SK-N-SH (cell line): ENCODE data around the gene SYT17. TPM values are rescaled to one million over a fixed set of nuclear protein-coding genes. Genes with fewer than 3 reads are reported as not detected.

Source experiments
- CTCF ChIA-PET: fragments of 300-600, 350-600 bp; formaldehyde crosslinking; extraction: SDS; loops from one replicate; lab custom pipeline; 2021; lab: Yijun Ruan, JAX
- POLR2A ChIA-PET: fragments of 350-600 bp; sonication (Branson Sonifier 250); formaldehyde crosslinking; extraction: SDS; loops from one replicate; lab custom pipeline; 2020; ENCODE audit warnings: antibody characterized with exemption, inconsistent platforms; lab: Yijun Ruan, JAX
- DNase-seq: peaks from one replicate; pipeline ENCODE4 v3.0.0; 2012
- H2AFZ ChIP-seq: fragments of 200-600 bp; sonication (generic); 2 replicates; pipeline ENCODE4 v1.8.1; 2016; ENCODE audit warnings: antibody characterized with exemption, mild to moderate bottlenecking, low read depth
- H3F3A ChIP-seq: fragments of 200-600 bp; sonication (generic); replicated peaks from 2 replicates; pipeline ENCODE3; 2016; ENCODE audit warnings: antibody characterized with exemption, mild to moderate bottlenecking; ENCODE audit not compliant: insufficient read depth
- H3K27ac ChIP-seq, 2 experiments: fragments of 200-500 bp in 1 of 2; fragments of 200-600 bp in 1 of 2; sonication (Bioruptor generic) in 1 of 2; sonication (generic), shearing (Covaris generic) in 1 of 2; 2 replicates each; pipeline versions ENCODE4 v1.5.1 to v1.6.1; 2014 to 2016; ENCODE audit warnings: low read depth in 2 of 2, inconsistent platforms in 1 of 2, low read length in 1 of 2, mild to moderate bottlenecking in 1 of 2, mixed read lengths in 1 of 2
- H3K27me3 ChIP-seq: fragments of 200-600 bp; sonication (generic), shearing (Covaris generic); 2 replicates; pipeline ENCODE4 v1.6.1; 2016; ENCODE audit warnings: mixed run types; ENCODE audit not compliant: insufficient read depth
- H3K36me3 ChIP-seq, 2 experiments: fragments of 200-500 bp in 1 of 2; fragments of 200-600 bp in 1 of 2; sonication (Bioruptor generic) in 1 of 2; sonication (generic) in 1 of 2; replicated peaks in 1 of 2; 2 replicates each; pipeline versions ENCODE3 to v1.5.1; 2014 to 2016; ENCODE audit warnings: low read length in 1 of 2, mild to moderate bottlenecking in 1 of 2; ENCODE audit not compliant: insufficient read depth in 2 of 2, control insufficient read depth in 1 of 2
- H3K4me1 ChIP-seq, 2 experiments: fragments of 200-500 bp in 1 of 2; fragments of 200-600 bp in 1 of 2; sonication (Bioruptor generic) in 1 of 2; sonication (generic), shearing (Covaris generic) in 1 of 2; 2 replicates each; pipeline versions ENCODE4 v1.5.1 to v1.6.1; 2014 to 2016; ENCODE audit warnings: low read depth in 1 of 2, low read length in 1 of 2, mixed run types in 1 of 2; ENCODE audit not compliant: insufficient read depth in 2 of 2, control insufficient read depth in 1 of 2
- H3K4me2 ChIP-seq: fragments of 200-600 bp; sonication (generic), shearing (Covaris generic); 2 replicates; pipeline ENCODE4 v1.6.1; 2017; ENCODE audit warnings: mixed run types
- H3K4me3 ChIP-seq, 2 experiments: fragments of 200-500 bp in 1 of 2; fragments of 200-600 bp in 1 of 2; sonication (Bioruptor generic) in 1 of 2; sonication (generic), shearing (Covaris generic) in 1 of 2; 2 replicates each; pipeline versions ENCODE4 v1.5.1 to v1.8.1; 2014 to 2016; ENCODE audit warnings: low read depth in 2 of 2, inconsistent platforms in 1 of 2, low read length in 1 of 2, mild to moderate bottlenecking in 1 of 2, mixed read lengths in 1 of 2, moderate library complexity in 1 of 2
- H3K79me2 ChIP-seq: fragments of 200-600 bp; sonication (generic); 2 replicates; pipeline ENCODE4 v1.8.1; 2017; ENCODE audit warnings: mild to moderate bottlenecking; ENCODE audit not compliant: insufficient read depth
- H3K9ac ChIP-seq: fragments of 200-600 bp; sonication (generic); 2 replicates; pipeline ENCODE4 v1.6.1; 2017; ENCODE audit warnings: mixed run types
- H3K9me2 ChIP-seq: fragments of 200-600 bp; sonication (generic); 2 replicates; pipeline ENCODE4 v1.6.1; 2017; ENCODE audit warnings: mixed run types
- H3K9me3 ChIP-seq: fragments of 200-600 bp; sonication (generic); 2 replicates; pipeline ENCODE4 v1.6.1; 2017; ENCODE audit warnings: mixed run types, mild to moderate bottlenecking, moderate library complexity
- H4K20me1 ChIP-seq: fragments of 200-600 bp; sonication (generic); 2 replicates; pipeline ENCODE4 v1.6.1; 2017; ENCODE audit warnings: mild to moderate bottlenecking, mixed run types; ENCODE audit not compliant: insufficient read depth
- ELF1 ChIP-seq: IDR thresholded peaks from 2 replicates; pipeline ENCODE4 v1.4.0; 2012
- FOSL2 ChIP-seq: IDR thresholded peaks from 2 replicates; pipeline ENCODE4 v1.4.0; 2012; ENCODE audit warnings: low read depth, mild to moderate bottlenecking, moderate library complexity, borderline replicate concordance
- FOXJ3 ChIP-seq: sonication (generic); formaldehyde crosslinking; IDR thresholded peaks from 2 replicates; pipeline ENCODE4 v1.5.1; 2020; ENCODE audit warnings: mild to moderate bottlenecking, missing genetic modification reagents
- GATA2 ChIP-seq: sonication (generic); formaldehyde crosslinking; IDR thresholded peaks from 2 replicates; pipeline ENCODE4 v1.5.0; 2020; ENCODE audit warnings: mild to moderate bottlenecking, missing genetic modification reagents
- MEF2A ChIP-seq: IDR thresholded peaks from 2 replicates; pipeline ENCODE4 v1.4.0; 2012; ENCODE audit warnings: low read depth, borderline replicate concordance
- NFIC ChIP-seq: IDR thresholded peaks from 2 replicates; pipeline ENCODE4 v1.4.0; 2012; ENCODE audit warnings: borderline replicate concordance
- POLR2AphosphoS5 ChIP-seq: IDR thresholded peaks from 2 replicates; pipeline ENCODE4 v1.6.1; 2012; ENCODE audit warnings: low read depth, low read length
- RAD21 ChIP-seq: IDR thresholded peaks from 2 replicates; pipeline ENCODE4 v1.6.1; 2012; ENCODE audit warnings: mild to moderate bottlenecking, low read length
- RFX5 ChIP-seq: IDR thresholded peaks from 2 replicates; pipeline ENCODE4 v1.6.1; 2012; ENCODE audit warnings: mild to moderate bottlenecking, improper control_type of control experiment, low read length
- SIN3A ChIP-seq: IDR thresholded peaks from 2 replicates; pipeline ENCODE4 v1.6.1; 2012; ENCODE audit warnings: low read depth, mild to moderate bottlenecking, low read length, moderate library complexity, borderline replicate concordance
- TCF12 ChIP-seq: IDR thresholded peaks from 2 replicates; pipeline ENCODE4 v1.4.0; 2012
- YY1 ChIP-seq: IDR thresholded peaks from 2 replicates; pipeline ENCODE4 v1.4.0; 2012; ENCODE audit warnings: low read depth, mild to moderate bottlenecking
- WGBS: methylation state at CpG from one replicate; pipeline ENCODE4 v1.1.6; 2017; ENCODE audit warnings: low lambda C conversion rate; 5-methylcytosine and 5-hydroxymethylcytosine counted together
- polyA plus RNA-seq, 3 experiments: library from polyadenylated mRNA; depleted of rRNA; stranded (reverse); fragments of >200 nt; gene quantifications; 2 replicates each; pipeline ENCODE4 v1.2.3, GENCODE V29; 2012
- TF ChIP-seq, protein P1 (sequence below): IDR thresholded peaks from 2 replicates; pipeline ENCODE4; 2012
- TF ChIP-seq, protein P2 (sequence below): IDR thresholded peaks from 2 replicates; pipeline ENCODE4 v1.4.0; 2012; ENCODE audit warnings: low read depth, borderline replicate concordance

The SYT17 gene
- polyA plus RNA-seq, 1 of the 3 experiments (the other 2 are of a cell fraction), result 0.21 TPM

GRCh38 chr16:19139436-19140091 is 28.5 kb upstream of the SYT17 start:
- H3K4me3 ChIP-seq, result no peak overlapping the region
- no peak overlapping the region for H3K27ac ChIP-seq
- no peak overlapping the region for H3K4me2 ChIP-seq
- WGBS, result 90% methylated on average over 5 of the region's 5 CpGs
- H3F3A ChIP-seq, result no peaks in the 10 kb centered on the region
- H3K79me2 ChIP-seq, result no peaks in the 10 kb centered on the region
- no peaks in the 10 kb centered on the region for H4K20me1 ChIP-seq
- H2AFZ ChIP-seq, result no peak overlapping the region
- no peak overlapping the region for H3K9ac ChIP-seq
- H3K27me3 ChIP-seq, result no peaks in the 10 kb centered on the region
- H3K9me3 ChIP-seq, result no peaks in the 10 kb centered on the region
- CTCF ChIA-PET, result interaction anchor here (0.7 to 3.5 kb wide), 8 partner anchors 22 to 249 kb away, joined by 3 to 22 read pairs (median 3); partner anchors contain the start of genes ITPRIPL2 and TMC7
- H3K4me1 ChIP-seq, result peaks cover 20 to 27% of the 10 kb centered on the region in 2 experiments; a peak in 3 of 4 replicates
- H3K9me2 ChIP-seq, result no peaks in the 10 kb centered on the region
- H3K36me3 ChIP-seq, result no peaks in the 10 kb centered on the region
- no peak for DNase-seq
- POLR2A ChIA-PET, result no interaction called here
- no peak for TF ChIP-seq YY1
- no peak for TF ChIP-seq GATA2 (CRISPR knock-in tag)
- TF ChIP-seq, protein P1, sequence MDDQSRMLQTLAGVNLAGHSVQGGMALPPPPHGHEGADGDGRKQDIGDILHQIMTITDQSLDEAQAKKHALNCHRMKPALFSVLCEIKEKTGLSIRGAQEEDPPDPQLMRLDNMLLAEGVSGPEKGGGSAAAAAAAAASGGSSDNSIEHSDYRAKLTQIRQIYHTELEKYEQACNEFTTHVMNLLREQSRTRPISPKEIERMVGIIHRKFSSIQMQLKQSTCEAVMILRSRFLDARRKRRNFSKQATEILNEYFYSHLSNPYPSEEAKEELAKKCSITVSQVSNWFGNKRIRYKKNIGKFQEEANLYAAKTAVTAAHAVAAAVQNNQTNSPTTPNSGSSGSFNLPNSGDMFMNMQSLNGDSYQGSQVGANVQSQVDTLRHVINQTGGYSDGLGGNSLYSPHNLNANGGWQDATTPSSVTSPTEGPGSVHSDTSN, result no peak
- no peak for TF ChIP-seq ELF1
- no peak for TF ChIP-seq POLR2AphosphoS5
- TF ChIP-seq SIN3A, result no peak

DNA sequence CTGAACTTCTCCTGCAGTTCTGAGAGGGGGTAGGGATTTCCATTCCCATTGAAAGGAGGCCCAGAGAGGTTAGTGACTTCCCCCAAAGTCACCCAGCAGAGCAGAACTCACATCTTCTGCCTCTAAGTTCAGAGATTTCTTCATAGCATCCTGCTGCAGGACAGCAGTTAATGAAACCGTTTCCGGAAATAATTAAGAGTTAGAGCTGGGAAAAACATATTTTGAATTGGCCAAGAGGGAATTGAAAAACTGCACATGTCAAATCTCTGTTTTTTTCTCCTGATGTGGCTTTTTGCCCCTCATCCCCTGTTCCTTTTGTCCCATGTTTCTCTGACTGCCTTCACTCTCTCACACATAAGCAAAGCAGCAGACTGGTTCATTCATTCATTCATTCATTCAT is 27.6 kb upstream of the SYT17 start:
- POLR2A ChIA-PET, result no interaction called here
- Histone ChIP-seq H3K27ac (no peak overlapping the region), H3K36me3 (no peaks in the 10 kb centered on the region), H3F3A (no peaks in the 10 kb centered on the region), H3K4me2 (no peak overlapping the region), H4K20me1 (no peaks in the 10 kb centered on the region), H3K9me2 (no peaks in the 10 kb centered on the region), H2AFZ (no peak overlapping the region), H3K27me3 (no peaks in the 10 kb centered on the region), H3K4me3 (no peak overlapping the region), H3K79me2 (no peaks in the 10 kb centered on the region), H3K4me1 (peaks cover 20 to 27% of the 10 kb centered on the region in 2 experiments; a peak in 3 of 4 replicates), H3K9me3 (no peaks in the 10 kb centered on the region), H3K9ac (no peak overlapping the region)
- DNase-seq, result no peak
- CTCF ChIA-PET, result interaction anchor here (3.5 kb wide), 1 partner anchor 54 kb away, joined by 22 read pairs; no protein-coding TSS in a partner anchor
- TF ChIP-seq FOXJ3 (CRISPR knock-in tag) (no peak), YY1 (no peak), RAD21 (no peak), NFIC (no peak), MEF2A (no peak), FOSL2 (no peak), POLR2AphosphoS5 (no peak), GATA2 (CRISPR knock-in tag) (no peak), RFX5 (no peak), SIN3A (no peak), TCF12 (no peak)
- TF ChIP-seq, protein P2, sequence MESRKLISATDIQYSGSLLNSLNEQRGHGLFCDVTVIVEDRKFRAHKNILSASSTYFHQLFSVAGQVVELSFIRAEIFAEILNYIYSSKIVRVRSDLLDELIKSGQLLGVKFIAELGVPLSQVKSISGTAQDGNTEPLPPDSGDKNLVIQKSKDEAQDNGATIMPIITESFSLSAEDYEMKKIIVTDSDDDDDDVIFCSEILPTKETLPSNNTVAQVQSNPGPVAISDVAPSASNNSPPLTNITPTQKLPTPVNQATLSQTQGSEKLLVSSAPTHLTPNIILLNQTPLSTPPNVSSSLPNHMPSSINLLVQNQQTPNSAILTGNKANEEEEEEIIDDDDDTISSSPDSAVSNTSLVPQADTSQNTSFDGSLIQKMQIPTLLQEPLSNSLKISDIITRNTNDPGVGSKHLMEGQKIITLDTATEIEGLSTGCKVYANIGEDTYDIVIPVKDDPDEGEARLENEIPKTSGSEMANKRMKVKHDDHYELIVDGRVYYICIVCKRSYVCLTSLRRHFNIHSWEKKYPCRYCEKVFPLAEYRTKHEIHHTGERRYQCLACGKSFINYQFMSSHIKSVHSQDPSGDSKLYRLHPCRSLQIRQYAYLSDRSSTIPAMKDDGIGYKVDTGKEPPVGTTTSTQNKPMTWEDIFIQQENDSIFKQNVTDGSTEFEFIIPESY, result no peak
- 76% methylated on average over 2 of the region's 2 CpGs for whole genome bisulfite sequencing
